Type B pancreatic cell (in vitro differentiated cells): Measurements from ENCODE around the gene VAV2. TPM values are rescaled to one million over a fixed set of nuclear protein-coding genes. Genes with fewer than 3 reads are reported as not detected.

ENCODE experiments used
- DNase-seq: peaks from one replicate; pipeline ENCODE4 v3.0.0; 2021; ENCODE audit warnings: mixed read lengths; ENCODE audit not compliant: unreplicated experiment; ENCODE audit errors: extremely low spot score
- H3K27ac Mint-ChIP-seq: 2 replicates; pipeline ENCODE4 v1.8.0; 2021; ENCODE audit warnings: mild to moderate bottlenecking, mixed read lengths
- H3K27me3 Mint-ChIP-seq: 2 replicates; pipeline ENCODE4 v1.8.0; 2021; ENCODE audit warnings: mixed read lengths
- H3K36me3 Mint-ChIP-seq: 2 replicates; pipeline ENCODE4 v1.8.0; 2021; ENCODE audit warnings: mixed read lengths
- H3K4me1 Mint-ChIP-seq: one replicate; pipeline ENCODE4 v1.8.0; 2021; ENCODE audit warnings: mixed read lengths; ENCODE audit not compliant: unreplicated experiment
- H3K4me3 Mint-ChIP-seq: 2 replicates; pipeline ENCODE4 v1.8.0; 2021; ENCODE audit warnings: mild to moderate bottlenecking, mixed read lengths
- H3K9me3 Mint-ChIP-seq: 2 replicates; pipeline ENCODE4 v1.8.0; 2021; ENCODE audit warnings: mixed read lengths
- total RNA-seq: library from RNA; stranded (reverse); gene quantifications from 2 replicates; pipeline ENCODE4 v1.2.1, GENCODE V29; 2021; ENCODE audit warnings: low replicate concordance
- TF ChIP-seq, protein P1 (sequence below): fragments of 200-600 bp; sonication (generic); conservative IDR thresholded peaks from 2 replicates; pipeline ENCODE4 v1.5.0; 2021; ENCODE audit warnings: antibody characterized with exemption, mild to moderate bottlenecking

VAV2 gene
- total RNA-seq, 1 donor from 2014 or later: 39.4 TPM

GRCh38 chr9:133713150-133713959, 278.8 kb downstream of the VAV2 start:
- H3K27ac Mint-ChIP-seq: no peak overlapping the region

GRCh38 chr9:133712221-133713100, 279.7 kb downstream of the VAV2 start:
- Mint-ChIP-seq H3K9me3 (no peaks in the 10 kb centered on the region), H3K27ac (no peak overlapping the region), H3K36me3 (no peaks in the 10 kb centered on the region), H3K4me1 (peaks cover 4% of the 10 kb centered on the region), H3K4me3 (no peak overlapping the region), H3K27me3 (no peaks in the 10 kb centered on the region)
- no peak for DNase-seq
- TF ChIP-seq, protein P1, sequence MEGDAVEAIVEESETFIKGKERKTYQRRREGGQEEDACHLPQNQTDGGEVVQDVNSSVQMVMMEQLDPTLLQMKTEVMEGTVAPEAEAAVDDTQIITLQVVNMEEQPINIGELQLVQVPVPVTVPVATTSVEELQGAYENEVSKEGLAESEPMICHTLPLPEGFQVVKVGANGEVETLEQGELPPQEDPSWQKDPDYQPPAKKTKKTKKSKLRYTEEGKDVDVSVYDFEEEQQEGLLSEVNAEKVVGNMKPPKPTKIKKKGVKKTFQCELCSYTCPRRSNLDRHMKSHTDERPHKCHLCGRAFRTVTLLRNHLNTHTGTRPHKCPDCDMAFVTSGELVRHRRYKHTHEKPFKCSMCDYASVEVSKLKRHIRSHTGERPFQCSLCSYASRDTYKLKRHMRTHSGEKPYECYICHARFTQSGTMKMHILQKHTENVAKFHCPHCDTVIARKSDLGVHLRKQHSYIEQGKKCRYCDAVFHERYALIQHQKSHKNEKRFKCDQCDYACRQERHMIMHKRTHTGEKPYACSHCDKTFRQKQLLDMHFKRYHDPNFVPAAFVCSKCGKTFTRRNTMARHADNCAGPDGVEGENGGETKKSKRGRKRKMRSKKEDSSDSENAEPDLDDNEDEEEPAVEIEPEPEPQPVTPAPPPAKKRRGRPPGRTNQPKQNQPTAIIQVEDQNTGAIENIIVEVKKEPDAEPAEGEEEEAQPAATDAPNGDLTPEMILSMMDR: no peak

More at GRCh38 chr9:133713150-133713959, 278.8 kb downstream of the VAV2 start:
- TF ChIP-seq, protein P1: no peak
- Mint-ChIP-seq H3K36me3 (no peaks in the 10 kb centered on the region), H3K27me3 (no peaks in the 10 kb centered on the region), H3K4me1 (peaks cover 4% of the 10 kb centered on the region), H3K4me3 (no peak overlapping the region), H3K9me3 (no peaks in the 10 kb centered on the region)
- DNase-seq: no peak

Other genes with a start within 250 kb of the VAV2 start
- 17.0 and 24.0 TPM in 2 replicates for gene BRD3OS, start 33.2 kb upstream of the VAV2 start, total RNA-seq
- gene BRD3, start 75.7 kb upstream of the VAV2 start, total RNA-seq: 59.8 and 72.4 TPM in 2 replicates
- 42.1 and 45.7 TPM in 2 replicates for gene WDR5, start 143.8 kb upstream of the VAV2 start, total RNA-seq
- 66.2 and 78.6 TPM in 2 replicates for gene RNU6ATAC, start 172.2 kb upstream of the VAV2 start, total RNA-seq